BE2C (cell line): ENCODE measurements around the gene KCNAB1.

ENCODE experiments used
- DNase-seq: peaks from one replicate; pipeline ENCODE4 v3.0.0-alpha.2; 2020
- H3K27me3 ChIP-seq: fragments of 250-450 bp; sonication (Bioruptor Pico); 2 replicates; pipeline ENCODE4 v1.5.1; 2020; ENCODE audit warnings: mild to moderate bottlenecking
- H3K36me3 ChIP-seq: fragments of 250-450 bp; sonication (Bioruptor Pico); 2 replicates; pipeline ENCODE4 v1.5.1; 2020; ENCODE audit warnings: mild to moderate bottlenecking
- H3K4me1 ChIP-seq: fragments of 250-450 bp; sonication (Bioruptor Pico); 2 replicates; pipeline ENCODE4 v1.5.1; 2020
- H3K4me3 ChIP-seq: 2 replicates; pipeline ENCODE4 v1.5.1; 2011; ENCODE audit warnings: low read depth, low read length
- H3K9me3 ChIP-seq: fragments of 250-450 bp; sonication (Bioruptor Pico); 2 replicates; pipeline ENCODE4 v1.5.1; 2020
- TF ChIP-seq, protein P1 (sequence below): IDR thresholded peaks from 2 replicates; pipeline ENCODE4 v1.5.1; 2012; ENCODE audit warnings: mild to moderate bottlenecking, low read depth, low read length

The KCNAB1 gene

DNA sequence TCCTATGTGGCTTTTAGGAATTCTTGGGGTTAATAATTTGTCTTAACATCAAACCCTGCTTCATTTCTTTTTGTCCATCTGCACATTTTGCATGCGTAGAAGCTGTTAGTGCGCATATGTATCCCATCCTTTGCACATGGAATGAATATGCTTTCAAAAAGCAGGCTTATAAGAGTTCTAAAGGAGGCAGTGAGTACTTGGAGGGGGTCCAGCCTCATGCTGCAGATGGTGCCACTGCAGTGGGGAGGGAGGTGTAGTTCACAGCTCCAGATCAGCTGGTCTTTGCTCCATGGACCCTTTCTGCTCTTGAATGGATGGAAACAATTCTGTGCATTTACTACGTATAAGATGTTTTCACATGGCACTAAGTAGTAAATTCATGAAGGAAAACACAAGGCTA lies 455.3 kb downstream of the KCNAB1 start:
- Histone ChIP-seq H3K4me1 (no peaks in the 10 kb centered on the region), H3K27me3 (no peaks in the 10 kb centered on the region), H3K9me3 (no peaks in the 10 kb centered on the region), H3K4me3 (no peak overlapping the region), H3K36me3 (no peaks in the 10 kb centered on the region)
- TF ChIP-seq, protein P1, sequence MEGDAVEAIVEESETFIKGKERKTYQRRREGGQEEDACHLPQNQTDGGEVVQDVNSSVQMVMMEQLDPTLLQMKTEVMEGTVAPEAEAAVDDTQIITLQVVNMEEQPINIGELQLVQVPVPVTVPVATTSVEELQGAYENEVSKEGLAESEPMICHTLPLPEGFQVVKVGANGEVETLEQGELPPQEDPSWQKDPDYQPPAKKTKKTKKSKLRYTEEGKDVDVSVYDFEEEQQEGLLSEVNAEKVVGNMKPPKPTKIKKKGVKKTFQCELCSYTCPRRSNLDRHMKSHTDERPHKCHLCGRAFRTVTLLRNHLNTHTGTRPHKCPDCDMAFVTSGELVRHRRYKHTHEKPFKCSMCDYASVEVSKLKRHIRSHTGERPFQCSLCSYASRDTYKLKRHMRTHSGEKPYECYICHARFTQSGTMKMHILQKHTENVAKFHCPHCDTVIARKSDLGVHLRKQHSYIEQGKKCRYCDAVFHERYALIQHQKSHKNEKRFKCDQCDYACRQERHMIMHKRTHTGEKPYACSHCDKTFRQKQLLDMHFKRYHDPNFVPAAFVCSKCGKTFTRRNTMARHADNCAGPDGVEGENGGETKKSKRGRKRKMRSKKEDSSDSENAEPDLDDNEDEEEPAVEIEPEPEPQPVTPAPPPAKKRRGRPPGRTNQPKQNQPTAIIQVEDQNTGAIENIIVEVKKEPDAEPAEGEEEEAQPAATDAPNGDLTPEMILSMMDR, result no peak
- no peak for DNase-seq

GRCh38 chr3:156576051-156576450 lies 455.7 kb downstream of the KCNAB1 start:
- DNase-seq, result no peak
- Histone ChIP-seq H3K27me3 (no peaks in the 10 kb centered on the region), H3K36me3 (no peaks in the 10 kb centered on the region), H3K9me3 (no peaks in the 10 kb centered on the region), H3K4me1 (no peaks in the 10 kb centered on the region), H3K4me3 (no peak overlapping the region)
- TF ChIP-seq, protein P1, result no peak

DNA sequence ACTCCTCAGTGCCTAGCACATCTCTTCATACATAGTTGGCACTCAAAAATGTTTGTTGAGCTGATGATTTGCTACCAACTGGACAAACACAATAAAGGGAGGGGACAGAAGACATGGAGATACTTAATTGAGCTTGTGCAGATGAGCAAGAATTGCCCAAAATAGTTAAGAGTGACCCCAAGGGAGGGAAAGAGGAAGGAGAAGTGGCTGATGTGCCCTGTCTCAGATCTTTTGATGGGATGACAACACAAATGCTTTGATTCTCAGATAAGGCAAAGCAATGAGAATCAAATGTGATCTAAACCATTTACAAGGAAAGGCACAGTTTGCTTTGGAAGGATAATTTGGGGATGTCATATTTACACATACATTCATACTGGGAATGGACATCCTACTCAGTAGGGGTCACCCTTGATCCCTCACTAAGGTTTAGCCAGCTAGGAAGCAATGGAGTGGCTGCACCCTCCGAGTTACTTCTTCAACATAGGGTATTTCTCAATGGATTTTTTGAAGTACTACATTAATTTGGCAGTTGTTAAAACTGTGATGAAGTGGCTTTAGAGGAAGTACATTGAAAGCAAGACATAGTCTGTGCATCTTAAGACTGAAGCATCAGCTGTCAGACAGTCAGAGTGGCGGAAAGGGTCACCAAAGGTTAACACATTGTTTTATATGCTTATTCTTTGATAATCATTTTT lies 456.4 kb downstream of the KCNAB1 start:
- Histone ChIP-seq H3K36me3 (no peaks in the 10 kb centered on the region), H3K27me3 (no peaks in the 10 kb centered on the region), H3K9me3 (no peaks in the 10 kb centered on the region), H3K4me3 (no peak overlapping the region), H3K4me1 (no peaks in the 10 kb centered on the region)
- DNase-seq, result no peak
- TF ChIP-seq, protein P1, result no peak

GRCh38 chr3:156577736-156578135 lies 457.4 kb downstream of the KCNAB1 start:
- Histone ChIP-seq H3K4me1 (no peaks in the 10 kb centered on the region), H3K4me3 (no peak overlapping the region), H3K27me3 (no peaks in the 10 kb centered on the region), H3K36me3 (no peaks in the 10 kb centered on the region), H3K9me3 (no peaks in the 10 kb centered on the region)
- TF ChIP-seq, protein P1, result no peak
- no peak for DNase-seq

DNA sequence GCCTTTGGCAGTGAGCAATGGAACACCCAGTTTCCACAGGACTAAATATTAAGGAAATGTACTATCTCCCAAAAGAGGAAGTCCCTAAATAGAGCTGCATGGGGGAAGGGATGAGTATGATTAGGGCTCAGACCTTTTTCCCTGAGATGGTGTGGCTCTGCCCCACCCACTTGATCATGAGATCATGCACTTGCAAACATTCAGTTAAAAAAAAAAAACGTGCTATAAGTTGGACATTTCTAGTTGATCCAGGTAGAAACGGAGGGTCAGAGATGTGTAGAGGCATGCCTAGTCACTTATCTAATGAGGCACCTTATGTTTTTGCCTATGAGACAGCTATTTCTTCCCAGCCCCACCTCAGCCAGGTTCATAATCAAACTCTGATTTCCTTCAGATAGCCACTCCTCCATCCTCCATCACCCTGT lies 459.1 kb downstream of the KCNAB1 start:
- Histone ChIP-seq H3K4me1 (no peaks in the 10 kb centered on the region), H3K36me3 (no peaks in the 10 kb centered on the region), H3K27me3 (no peaks in the 10 kb centered on the region), H3K4me3 (no peak overlapping the region), H3K9me3 (no peaks in the 10 kb centered on the region)
- TF ChIP-seq, protein P1, result no peak
- DNase-seq, result no peak

- Histone ChIP-seq H3K9me3 (no peaks in the 10 kb centered on the region), H3K27me3 (no peaks in the 10 kb centered on the region), H3K4me1 (no peaks in the 10 kb centered on the region), H3K36me3 (no peaks in the 10 kb centered on the region), H3K4me3 (no peak overlapping the region)
- no peak for DNase-seq
- TF ChIP-seq, protein P1, result no peak
Measured at GRCh38 chr3:156581033-156581432, 460.7 kb downstream of the KCNAB1 start.
